NCI-H1694 (cell line): ENCODE measurements around the gene PRMT3.
A peak's percentile ranks its signal among the peaks of the same experiment; 100 is the strongest.
"Not testable (repeated sequence)": the region's sequence is repeated elsewhere in the genome, so short reads cannot be mapped to it uniquely, and the experiment has no call there.

Source experiments
- DNase-seq: peaks from one replicate; lab custom pipeline; 2025; lab: John Stamatoyannopoulos, UW

PRMT3 gene

DNA sequence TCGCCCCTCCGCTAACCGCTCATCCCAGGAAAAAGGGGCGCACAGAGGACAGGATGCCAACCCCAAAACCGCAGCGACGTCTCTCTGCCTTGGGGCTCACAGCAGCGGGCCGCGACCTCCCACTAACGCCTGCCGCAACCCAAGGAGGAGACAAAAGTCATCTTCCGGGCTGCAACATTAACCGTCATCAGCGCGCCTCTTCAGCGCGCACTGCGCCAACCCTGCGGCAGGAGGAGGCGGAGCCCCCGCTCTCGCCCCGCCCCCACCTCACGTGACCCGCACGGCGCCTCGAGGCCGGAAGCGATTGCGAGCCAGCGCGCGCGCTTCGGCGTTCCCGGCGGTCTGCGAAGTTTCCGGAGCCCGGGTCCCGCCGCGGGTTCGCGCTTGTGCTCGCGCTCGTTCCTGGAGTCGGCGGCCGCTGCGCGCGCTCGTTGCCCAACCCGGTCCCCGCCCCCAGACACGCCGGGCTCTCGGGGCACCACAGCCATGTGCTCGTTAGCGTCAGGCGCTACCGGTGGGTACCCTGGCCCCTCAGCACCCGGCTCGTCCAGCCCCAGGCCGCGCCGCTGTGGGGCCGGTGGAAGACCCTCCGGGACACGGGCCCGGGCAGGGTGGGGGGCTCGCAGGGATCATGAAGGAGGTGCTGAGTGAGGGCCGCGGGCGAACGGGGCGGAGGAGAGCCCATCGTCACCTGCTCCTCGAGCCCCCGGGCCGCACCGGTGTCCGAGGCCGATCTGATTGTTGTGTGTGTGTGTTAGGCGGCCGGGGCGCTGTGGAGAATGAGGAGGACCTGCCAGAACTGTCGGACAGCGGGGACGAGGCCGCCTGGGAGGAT, at the start of gene PRMT3:
Gene PRMT3, plus strand, starts transcription at position 456 of the 835 bp plus-strand sequence. Its CDS starts 31 bp downstream, at position 487.
- DNase-seq, result peak; percentile 73

DNA sequence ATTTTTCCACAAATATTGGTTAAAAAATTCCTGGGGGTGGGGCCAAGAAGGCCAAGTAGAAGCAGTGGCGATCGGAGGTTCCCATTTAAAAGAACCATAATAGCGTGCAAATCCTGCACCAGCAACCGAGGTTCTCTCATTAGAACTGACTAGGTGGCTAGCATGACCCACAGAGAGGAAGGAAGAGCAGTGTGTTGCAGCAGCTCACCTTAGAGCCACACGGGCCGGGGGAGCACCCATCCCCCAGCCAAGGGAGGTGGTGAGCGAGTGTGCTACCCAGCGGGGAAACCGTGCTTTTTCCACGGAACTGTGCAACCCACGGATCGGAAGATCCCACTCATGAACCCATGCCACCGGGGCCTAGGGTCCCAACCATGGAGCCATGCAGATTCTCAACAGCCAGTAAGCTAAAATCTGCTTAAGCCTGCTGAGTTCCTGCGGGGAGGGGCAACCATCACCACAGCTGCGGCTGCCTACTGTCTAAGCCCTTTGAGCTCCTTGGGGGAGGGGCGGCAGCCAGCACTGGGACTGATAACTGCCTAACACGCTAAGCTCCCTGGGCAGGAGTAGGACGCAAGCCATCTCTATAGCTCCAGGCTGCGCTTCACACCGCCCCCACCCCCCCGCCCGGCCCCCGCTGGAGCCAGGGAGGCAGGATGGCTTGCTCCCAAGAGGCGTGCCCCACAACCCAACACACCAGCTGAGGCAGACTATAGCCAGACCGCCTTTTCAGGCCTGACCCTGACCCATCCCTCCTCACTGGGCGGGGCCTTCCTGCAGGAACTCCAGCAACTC, 45.0 kb upstream of the PRMT3 start:
- DNase-seq, result no peak

DNA sequence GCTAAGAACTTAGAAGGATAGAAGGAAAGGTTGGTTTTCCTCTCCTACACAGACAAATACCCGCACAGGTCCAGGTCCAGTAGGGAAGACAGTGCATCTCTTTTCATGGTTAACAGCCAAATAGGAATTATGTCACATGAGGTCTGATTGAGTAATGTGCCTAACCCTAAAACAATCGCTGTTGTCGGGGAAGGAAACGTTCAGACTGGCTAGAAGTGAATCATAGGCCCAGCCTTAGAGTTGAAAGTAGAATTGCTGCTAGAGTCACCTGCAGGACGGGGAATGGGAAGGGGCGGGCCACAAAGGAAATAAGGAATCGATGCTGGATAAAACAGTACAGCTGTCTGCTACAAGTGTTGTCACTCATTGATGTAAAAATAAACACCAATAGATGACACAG, 36.4 kb upstream of the PRMT3 start:
- no peak for DNase-seq

DNA sequence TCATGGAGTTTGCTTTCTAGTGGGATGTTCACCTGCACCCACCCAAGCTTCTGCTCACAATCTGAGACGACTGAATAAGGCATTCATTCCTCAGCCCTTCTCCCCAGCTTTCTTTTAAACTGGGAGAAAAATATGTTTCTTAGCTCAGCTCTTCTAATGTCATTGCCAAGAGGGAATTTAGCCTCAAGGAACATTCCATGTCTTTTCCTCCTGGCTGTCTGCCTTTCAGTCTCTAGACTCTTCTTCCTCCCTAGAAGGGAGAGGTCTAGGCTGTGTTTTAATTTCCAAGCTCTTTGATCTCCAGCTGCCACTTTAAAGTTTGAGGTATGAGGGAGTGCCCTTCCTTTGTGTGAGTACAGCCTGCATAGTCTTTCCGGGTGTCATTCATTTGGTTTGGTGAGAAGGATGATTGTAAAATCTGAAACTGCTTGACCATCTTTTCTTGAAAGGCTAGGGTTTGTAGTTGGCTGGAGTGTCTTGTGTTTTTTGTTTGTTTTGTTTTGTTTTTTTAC, 35.7 kb upstream of the PRMT3 start:
- no peak for DNase-seq

DNA sequence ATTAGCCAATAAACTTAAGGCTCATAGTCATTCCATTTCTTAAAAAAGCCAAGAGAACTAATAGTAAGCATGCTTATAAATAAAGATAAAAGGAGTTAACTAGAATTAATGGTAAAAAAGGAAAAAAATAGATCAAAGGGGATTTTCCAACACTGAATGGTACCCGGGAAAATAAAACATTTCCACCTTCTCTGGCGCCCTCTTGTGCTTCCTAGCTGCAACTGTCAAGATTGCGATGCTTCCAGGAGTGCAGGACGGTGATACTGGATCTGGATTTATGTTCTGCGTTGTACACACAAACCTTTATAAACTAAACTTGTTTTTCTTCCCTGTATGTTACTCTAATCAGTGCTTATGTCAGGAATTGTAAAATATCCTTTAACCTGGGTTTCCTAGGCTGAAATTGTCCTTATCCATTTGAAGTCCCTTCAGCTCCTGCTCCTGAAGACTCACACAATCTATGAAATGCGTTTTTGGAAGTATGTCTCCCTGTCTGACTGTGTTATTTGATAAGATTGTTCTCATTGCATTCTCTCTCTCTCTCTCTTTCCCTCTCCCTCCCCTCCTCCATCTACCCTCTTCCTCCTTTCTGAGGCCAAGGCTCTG, 33.6 kb upstream of the PRMT3 start:
- peak; percentile 29 for DNase-seq

GRCh38 chr11:20355221-20356219, 32.0 kb upstream of the PRMT3 start:
- peak; percentile 33 for DNase-seq

- DNase-seq, result no peak
These were observed 30.4 kb upstream of the PRMT3 start for GRCh38 chr11:20357150-20357549.

- DNase-seq, result no peak
These were observed 26.9 kb upstream of the PRMT3 start for GRCh38 chr11:20360650-20361049.

- DNase-seq, result no peak
These were observed 25.0 kb upstream of the PRMT3 start for GRCh38 chr11:20362481-20362880.

DNA sequence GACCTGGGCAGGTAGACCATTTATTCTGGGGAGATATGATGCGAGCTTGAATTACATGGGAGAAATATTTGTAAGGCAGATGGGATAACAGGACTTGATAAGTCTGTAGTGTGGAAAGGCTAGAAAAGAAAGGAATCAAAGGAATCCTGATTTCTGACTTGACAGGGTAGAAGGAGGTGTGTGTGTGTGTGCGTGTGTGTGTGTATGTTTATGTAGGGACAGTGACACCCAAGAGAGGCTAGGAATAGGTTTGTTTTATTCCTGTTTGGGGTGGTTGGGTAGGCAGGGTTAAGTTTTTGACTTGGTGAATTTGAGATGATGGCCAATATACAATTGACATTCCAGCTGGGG, 24.4 kb upstream of the PRMT3 start:
- DNase-seq, result no peak

DNA sequence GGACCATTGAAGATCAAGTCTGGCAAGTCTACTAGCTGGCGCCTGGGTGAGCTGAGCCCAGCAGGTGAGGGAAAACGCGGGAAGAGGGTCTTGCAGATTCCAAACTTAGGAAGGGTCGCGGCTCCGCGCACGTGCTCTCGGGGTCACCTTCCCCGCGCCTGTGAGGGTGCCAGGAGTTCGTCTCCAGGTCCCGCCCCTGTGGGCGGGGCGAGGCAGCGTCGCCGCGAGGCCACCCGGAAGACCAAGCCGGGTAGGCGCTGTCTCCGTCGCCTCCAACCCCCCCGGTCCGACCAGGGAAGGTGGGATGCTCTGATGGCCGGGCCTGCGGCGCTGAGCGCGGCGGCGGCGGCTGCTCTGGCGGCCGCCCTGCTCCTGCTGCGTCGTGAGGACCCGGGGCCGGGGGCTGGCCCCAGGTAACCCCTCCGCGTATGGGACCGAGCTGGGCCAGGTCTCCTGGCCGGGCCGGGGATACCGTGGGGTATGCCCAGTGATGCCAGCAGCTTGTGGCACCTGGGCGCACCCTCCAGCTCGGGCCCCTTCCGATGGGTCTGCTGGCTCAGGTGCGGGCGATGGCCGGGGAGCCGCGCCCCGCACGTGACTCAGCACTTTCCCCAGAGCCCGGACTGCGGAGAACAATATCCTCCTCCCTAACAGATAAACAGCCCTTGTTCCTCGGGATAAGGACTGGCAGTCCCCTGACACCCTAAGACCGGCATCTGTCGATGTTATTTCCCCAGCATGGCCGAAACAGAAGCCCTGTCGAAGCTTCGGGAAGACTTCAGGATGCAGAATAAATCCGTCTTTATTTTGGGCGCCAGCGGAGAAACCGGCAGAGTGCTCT, 23.8 kb upstream of the PRMT3 start, which contains the start of gene HTATIP2:
Gene HTATIP2, plus strand, starts transcription at position 215 of the 841 bp plus-strand sequence. Its CDS starts 524 bp downstream, at position 739.
- no peak for DNase-seq

DNA sequence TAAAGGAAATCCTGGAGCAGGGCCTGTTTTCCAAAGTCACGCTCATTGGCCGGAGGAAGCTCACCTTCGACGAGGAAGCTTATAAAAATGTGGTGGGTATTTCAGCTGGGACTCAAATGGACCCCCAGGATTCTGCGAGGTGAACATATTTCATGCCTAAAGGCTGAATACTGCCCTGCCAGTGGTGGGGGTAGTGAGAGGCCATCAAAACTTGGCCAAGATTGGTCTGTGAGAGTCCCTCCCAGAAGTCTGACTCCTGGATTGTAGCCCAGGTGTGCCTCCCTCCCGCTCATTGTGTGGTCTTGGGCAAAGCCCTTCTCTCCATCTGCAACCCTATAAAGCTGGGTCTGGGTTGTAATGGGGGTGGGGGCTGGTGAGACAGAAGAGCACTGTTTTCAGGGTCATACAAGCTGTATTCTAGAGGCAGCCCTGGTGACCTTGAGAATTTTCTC, 23.1 kb upstream of the PRMT3 start:
- DNase-seq, result no peak

DNA sequence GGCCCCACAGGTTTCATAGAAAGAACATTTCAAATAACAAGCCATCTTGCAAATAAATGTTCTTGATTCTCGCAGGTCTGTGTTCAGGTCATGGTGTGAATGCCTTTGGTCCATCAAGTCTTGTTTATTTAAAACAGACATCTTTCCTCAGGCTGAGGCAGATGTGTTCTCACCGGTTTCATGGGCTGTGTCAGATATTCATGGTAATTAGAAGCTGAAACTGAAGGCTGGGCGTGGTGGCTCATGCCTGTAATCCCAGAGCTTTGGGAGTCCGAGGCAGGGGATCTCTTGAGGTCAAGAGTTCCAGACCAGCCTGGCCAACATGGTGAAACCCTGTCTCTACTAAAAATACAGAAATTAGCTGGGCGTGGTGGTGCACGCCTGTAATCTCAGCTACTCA, 22.1 kb upstream of the PRMT3 start:
- DNase-seq, result not testable (repeated sequence)

DNA sequence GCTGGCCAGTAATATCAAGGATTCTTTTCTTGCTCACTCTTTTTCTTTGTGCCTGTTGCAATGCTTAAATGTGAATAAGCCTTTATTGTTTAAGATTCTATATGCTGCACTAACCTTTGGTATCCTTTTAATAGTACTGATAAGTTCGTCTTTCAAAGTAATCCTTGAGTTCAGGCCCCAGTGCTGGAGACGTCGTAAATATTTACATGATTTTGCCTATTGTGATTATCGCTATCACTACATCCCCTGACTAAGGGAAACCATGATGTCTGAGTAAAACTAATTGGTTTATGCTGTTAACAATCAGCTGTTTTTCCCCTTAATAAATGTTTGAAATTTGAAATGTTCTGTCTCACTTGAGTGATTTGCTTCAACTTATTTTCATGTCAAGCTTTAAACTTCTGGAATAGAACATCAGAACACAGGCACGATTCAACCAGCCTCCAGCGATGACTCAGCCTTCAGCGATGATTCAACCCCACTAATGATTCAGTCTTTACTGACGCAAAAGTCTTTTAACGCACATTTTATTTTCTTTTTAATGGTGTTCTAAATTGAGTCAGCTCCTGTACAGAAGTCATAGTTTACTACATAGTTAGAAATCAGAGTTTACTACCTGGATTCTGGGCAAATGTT, 20.1 kb upstream of the PRMT3 start:
- DNase-seq, result no peak

GRCh38 chr11:20368438-20368837, 19.1 kb upstream of the PRMT3 start:
- DNase-seq, result no peak

- DNase-seq, result no peak
These were observed 17.7 kb upstream of the PRMT3 start for GRCh38 chr11:20369826-20370225.

DNA sequence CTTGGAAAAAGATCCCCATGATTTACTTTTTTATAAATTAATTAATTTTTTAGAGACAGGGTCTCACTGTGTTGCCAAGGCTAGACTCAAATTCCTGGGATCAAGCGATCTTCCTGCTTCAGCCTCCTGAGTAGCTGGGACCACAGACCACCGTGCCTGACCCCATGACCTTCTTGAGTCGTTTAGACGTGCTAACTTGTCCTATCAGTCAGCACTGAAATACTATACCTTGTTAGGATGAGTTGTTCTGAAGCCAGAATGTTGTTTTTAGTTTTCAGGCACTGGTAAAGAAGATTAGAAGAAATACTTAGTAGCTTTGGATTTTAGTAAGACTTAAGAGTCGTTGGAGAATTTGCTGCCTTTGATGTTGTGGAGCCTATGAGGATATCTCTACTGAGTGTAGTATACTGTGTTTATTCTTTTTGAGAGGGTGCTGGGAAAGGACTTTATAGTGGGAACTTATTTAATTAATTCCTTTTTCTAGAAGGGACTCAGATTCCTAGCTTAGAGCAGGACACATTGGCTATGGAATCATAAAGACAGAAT, 15.4 kb upstream of the PRMT3 start:
- no peak for DNase-seq

DNA sequence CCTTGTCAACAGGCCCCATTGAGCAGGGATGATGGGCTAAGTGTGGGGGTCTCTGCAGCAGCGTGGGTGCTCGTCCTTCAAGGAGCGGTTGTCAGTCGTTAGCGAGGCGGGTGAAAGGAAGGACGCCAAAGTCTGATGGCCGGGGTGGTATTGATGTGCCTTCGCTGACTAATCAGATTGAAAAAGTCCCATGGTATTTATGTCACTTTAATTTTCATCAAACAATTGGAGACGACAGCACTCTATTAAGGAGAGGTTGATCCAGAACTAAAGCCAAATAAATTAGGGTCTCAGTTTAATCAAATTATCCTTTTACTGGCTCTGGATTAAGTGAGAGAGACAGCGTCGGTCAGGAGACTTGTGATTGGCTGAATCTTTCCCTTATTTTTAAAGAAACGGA, 14.4 kb upstream of the PRMT3 start:
- DNase-seq, result no peak

DNA sequence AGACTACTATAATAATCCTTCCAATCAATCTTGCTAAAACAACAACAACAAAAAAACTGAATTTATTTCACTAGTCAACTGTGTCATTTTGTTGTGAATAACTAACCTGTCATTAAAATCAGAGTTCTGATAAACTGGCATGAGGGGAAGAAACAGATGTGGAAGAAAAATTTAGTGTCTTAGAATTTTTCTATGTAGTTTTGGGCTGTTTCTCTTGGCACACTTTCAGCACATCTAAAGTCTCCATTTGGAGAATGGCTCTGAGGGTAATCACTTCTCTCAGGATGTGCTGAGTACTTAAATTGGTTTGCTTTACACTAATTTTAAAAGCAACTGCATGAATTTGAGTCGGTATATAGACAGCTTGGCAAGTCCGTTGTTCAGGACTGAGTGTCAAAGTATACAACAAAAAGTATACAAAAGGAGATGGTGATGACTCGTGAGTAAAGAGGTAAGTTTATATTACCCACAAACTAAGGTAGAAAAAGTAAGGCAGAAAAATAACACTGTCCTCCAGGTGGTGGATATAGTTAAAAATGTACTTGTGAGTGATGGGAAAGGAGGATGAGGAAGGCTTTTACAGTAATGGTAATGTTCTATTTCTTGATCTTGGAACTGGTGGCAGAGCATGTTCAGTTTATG, 13.8 kb upstream of the PRMT3 start:
- DNase-seq, result no peak
